HG03159 (cell line): ENCODE results near the gene USP37.

ENCODE experiments used
- ATAC-seq: cut with Tn5 transposase; IDR thresholded peaks from one replicate; pipeline ENCODE4 v1.9.1; 2021; ENCODE audit warnings: mild to moderate bottlenecking, moderate library complexity; ENCODE audit not compliant: unreplicated experiment

Gene USP37

GRCh38 chr2:218434456-218434855, 133.7 kb downstream of the USP37 start:
- ATAC-seq = no peak

GRCh38 chr2:218432676-218433365, 135.3 kb downstream of the USP37 start:
- ATAC-seq = no peak

GRCh38 chr2:218431878-218432277, 136.3 kb downstream of the USP37 start:
- ATAC-seq = no peak

GRCh38 chr2:218430721-218431120, 137.4 kb downstream of the USP37 start:
- no peak for ATAC-seq

- no peak for ATAC-seq
These were observed 138.0 kb downstream of the USP37 start for GRCh38 chr2:218429911-218430692.

GRCh38 chr2:218428846-218429558, 139.1 kb downstream of the USP37 start:
- no peak for ATAC-seq

- no peak for ATAC-seq
These were observed 140.4 kb downstream of the USP37 start for GRCh38 chr2:218427741-218428140.

- no peak for ATAC-seq
These were observed 142.6 kb downstream of the USP37 start for GRCh38 chr2:218425531-218425930.

GRCh38 chr2:218423584-218423983, 144.6 kb downstream of the USP37 start:
- no peak for ATAC-seq

- ATAC-seq = no peak
These were observed 145.6 kb downstream of the USP37 start for GRCh38 chr2:218422403-218423086.

GRCh38 chr2:218421027-218421426, 147.1 kb downstream of the USP37 start:
- ATAC-seq = no peak

- ATAC-seq = no peak
These were observed 148.4 kb downstream of the USP37 start for GRCh38 chr2:218419630-218420216.

- no peak for ATAC-seq
These were observed 149.3 kb downstream of the USP37 start, which contains the start of gene VIL1 for GRCh38 chr2:218418717-218419458. VIL1 (plus strand) TSS chr2:218419123; CDS start chr2:218423779, 4,656 bp downstream.

- no peak for ATAC-seq
These were observed 149.8 kb downstream of the USP37 start for GRCh38 chr2:218418321-218418716.

- no peak for ATAC-seq
These were observed 160.4 kb downstream of the USP37 start for GRCh38 chr2:218407717-218408116.

- ATAC-seq = peak; percentile 1
These were observed 161.1 kb downstream of the USP37 start for GRCh38 chr2:218406949-218407618.

- peak; percentile 68 for ATAC-seq
These were observed 161.8 kb downstream of the USP37 start for GRCh38 chr2:218406209-218406948.

- ATAC-seq = peak; percentile 1
These were observed 162.4 kb downstream of the USP37 start for GRCh38 chr2:218405746-218406208.
